ENCODE measurements around the gene KRT4. TPM values are rescaled to one million over a fixed set of nuclear protein-coding genes. Genes with fewer than 3 reads are reported as not detected.

Gene KRT4
- total and polyA plus RNA-seq, 3 donors from 2014 or later: 0.19 TPM; not detected in 2

- no peaks in the 10 kb centered on the region for H3K36me3 ChIP-seq (ENCODE audit: low read depth, missing control alignments)
- intact Hi-C loops (cut with DNase I; ENCODE audit: low total_unique reads): no loop called here
- H3K27ac ChIP-seq: no peak overlapping the region
- no peaks in the 10 kb centered on the region for H3K9me3 ChIP-seq
- 93 to 97% methylated on average over 8 of the region's 8 CpGs for WGBS, 2 donors
- no peak overlapping the region for H3K4me3 ChIP-seq
- no peaks in the 10 kb centered on the region for H3K4me1 ChIP-seq
- TF ChIP-seq CTCF (IDR thresholded peaks at IDR 0.05) (no peak), POLR2A (IDR thresholded peaks at IDR 0.05) (no peak)
- H3K27me3 ChIP-seq: no peaks in the 10 kb centered on the region
- no peak for DNase-seq
These were observed 3.2 kb upstream of the KRT4 start for GRCh38 chr12:52817003-52817698.

DNA sequence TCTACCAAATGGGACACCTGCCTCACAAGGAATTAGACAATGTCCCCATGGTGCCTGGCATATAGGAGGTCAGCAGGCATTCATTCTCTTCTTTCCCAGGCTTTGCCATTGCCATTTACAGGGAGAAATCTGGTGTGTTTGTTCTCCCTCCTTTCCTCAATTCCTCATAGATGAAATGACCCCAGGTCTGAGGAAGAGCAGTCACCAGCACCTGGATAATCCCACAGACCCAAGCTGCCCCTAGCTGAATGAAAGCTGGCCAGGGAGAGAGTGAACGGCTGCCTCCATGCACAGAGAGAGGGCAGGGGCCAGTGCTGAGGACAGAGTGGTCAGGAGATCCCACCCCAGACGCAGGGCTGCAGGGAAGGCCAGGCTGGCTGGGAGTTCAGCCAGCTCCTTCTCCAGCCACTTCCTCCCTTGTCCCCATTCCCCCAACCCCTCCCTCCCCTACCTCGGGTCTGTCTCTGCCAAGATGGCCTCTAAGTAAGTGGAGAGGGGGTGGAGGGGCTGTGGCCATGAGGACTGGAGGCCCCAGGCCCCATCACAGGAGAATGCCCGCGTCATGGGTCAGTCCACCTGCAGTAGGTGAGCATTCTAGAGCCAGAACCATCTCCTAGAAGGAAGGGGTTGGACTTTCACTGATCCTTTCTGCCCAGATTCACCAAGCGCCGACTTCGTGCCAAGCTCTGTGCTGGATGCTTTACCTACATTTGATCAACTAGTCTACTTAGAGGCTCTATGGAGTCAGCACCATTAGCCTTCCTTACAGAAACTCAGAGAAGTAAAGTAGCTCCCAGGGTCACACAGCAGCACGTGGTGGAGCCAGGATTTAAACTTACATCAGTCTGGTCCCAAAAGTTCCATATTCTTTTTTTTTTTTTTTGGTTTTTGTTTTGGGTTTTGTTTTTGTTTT, 2.0 kb upstream of the KRT4 start:
- Histone ChIP-seq H3K27ac (no peak overlapping the region), H3K4me1 (no peaks in the 10 kb centered on the region), H3K27me3 (no peaks in the 10 kb centered on the region), H3K36me3 (ENCODE audit: low read depth, missing control alignments) (no peaks in the 10 kb centered on the region), H3K4me3 (no peak overlapping the region), H3K9me3 (no peaks in the 10 kb centered on the region)
- WGBS, 2 donors: 72 to 73% methylated on average over 9 of the region's 9 CpGs
- intact Hi-C loops (cut with DNase I; ENCODE audit: low total_unique reads): no loop called here
- no peak for TF ChIP-seq CTCF (IDR thresholded peaks at IDR 0.05)
- no peak for TF ChIP-seq POLR2A (IDR thresholded peaks at IDR 0.05)
- DNase-seq: no peak

DNA sequence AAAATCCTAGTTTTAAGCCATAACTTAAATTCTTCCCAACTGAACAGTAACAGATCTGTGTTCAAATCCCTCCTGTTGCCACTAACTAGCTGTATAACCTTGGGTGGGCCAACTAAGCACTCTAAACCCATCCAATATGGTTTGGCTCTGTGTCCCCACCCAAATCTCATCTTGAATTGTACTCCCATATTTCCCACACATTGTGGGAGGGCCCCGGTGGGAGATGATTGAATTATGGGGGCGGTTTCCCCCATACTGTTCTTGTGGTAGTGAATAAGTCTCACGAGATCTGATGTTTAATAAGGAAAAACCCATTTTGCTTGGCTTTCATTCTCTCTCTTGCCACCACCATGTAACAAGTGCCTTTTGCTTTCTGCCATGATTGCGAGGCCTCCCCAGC, 1.2 kb upstream of the KRT4 start:
- no peak overlapping the region for H3K4me3 ChIP-seq
- intact Hi-C loops (cut with DNase I; ENCODE audit: low total_unique reads): no loop called here
- no peaks in the 10 kb centered on the region for H3K27me3 ChIP-seq
- H3K27ac ChIP-seq: no peak overlapping the region
- H3K9me3 ChIP-seq: no peaks in the 10 kb centered on the region
- H3K36me3 ChIP-seq (ENCODE audit: low read depth, missing control alignments): no peaks in the 10 kb centered on the region
- TF ChIP-seq POLR2A (IDR thresholded peaks at IDR 0.05) (no peak), CTCF (IDR thresholded peaks at IDR 0.05) (no peak)
- DNase-seq: no peak
- WGBS, 2 donors: 87 to 95% methylated on average over 4 of the region's 4 CpGs
- H3K4me1 ChIP-seq: no peaks in the 10 kb centered on the region

DNA sequence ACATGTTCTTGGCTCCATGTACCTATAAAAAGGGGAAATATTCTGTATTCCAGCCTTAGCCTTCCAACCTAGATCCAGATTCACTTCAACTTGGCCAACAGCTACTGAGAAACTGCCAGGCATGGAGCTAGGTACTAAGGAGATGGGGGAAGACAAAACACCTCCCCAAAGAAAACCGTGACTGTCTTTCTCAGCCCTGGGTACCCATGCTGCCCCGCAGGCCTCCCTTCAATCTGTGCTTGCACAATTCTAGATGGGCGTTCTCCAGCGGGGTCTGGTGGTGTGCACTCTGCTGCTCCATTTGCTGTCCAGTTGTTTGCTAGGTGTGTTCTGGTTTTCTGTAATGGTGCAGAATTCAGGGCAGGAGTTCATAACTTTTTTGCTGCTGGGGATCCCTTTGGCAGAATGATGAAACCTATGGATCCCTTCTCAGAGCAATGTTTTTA, 817 bp upstream of the KRT4 start:
- H3K27ac ChIP-seq: no peak overlapping the region
- no peaks in the 10 kb centered on the region for H3K9me3 ChIP-seq
- intact Hi-C loops (cut with DNase I; ENCODE audit: low total_unique reads): no loop called here
- no peak for TF ChIP-seq CTCF (IDR thresholded peaks at IDR 0.05)
- TF ChIP-seq POLR2A (IDR thresholded peaks at IDR 0.05): no peak
- WGBS, 2 donors: 90 to 91% methylated on average over 4 of the region's 4 CpGs
- H3K4me1 ChIP-seq: no peaks in the 10 kb centered on the region
- no peak overlapping the region for H3K4me3 ChIP-seq
- no peaks in the 10 kb centered on the region for H3K27me3 ChIP-seq
- no peaks in the 10 kb centered on the region for H3K36me3 ChIP-seq (ENCODE audit: low read depth, missing control alignments)
- DNase-seq: no peak

All from testis (tissue), 3 donors.